Measurements from ENCODE around the gene NLGN1. TPM values are rescaled to one million over a fixed set of nuclear protein-coding genes. Genes with fewer than 3 reads are reported as not detected.

Gene NLGN1
- total and polyA plus RNA-seq, 5 donors from 2014 or later = not detected

DNA sequence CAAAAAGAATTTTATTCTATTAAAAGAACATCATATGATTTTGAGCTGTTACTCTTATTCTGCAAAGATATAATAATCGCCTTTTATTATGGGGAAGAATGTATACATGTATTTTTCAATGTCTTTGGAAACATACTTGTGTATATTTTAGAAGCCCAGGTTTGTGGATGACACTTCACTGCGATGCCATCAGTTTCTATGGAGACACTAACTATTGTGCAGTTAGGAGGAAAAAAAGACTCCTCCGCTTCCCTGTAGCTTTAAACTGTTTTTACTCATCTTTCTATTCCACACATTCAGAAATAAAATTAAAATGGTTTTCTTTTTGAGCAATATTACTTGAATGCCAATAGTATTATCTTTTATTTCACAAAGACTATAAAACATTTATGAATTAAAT is 305.0 kb downstream of the NLGN1 start:
- no peak for DNase-seq
- no peak overlapping the region for H3K4me3 ChIP-seq (ENCODE audit: low read depth, low read length)
- no peaks in the 10 kb centered on the region for H3K4me1 Mint-ChIP-seq
- no peak for ATAC-seq (ENCODE audit: low read depth in 2 of 2)
- no peaks in the 10 kb centered on the region for H3K27me3 ChIP-seq (ENCODE audit: control insufficient read depth, insufficient read depth, low read length)
- no peaks in the 10 kb centered on the region for H3K36me3 ChIP-seq (ENCODE audit: control insufficient read depth, insufficient read depth, low read length)
- H3K27ac ChIP-seq (ENCODE audit: insufficient read depth, low read length, poor library complexity, severe bottlenecking) = no peak overlapping the region
- no peak overlapping the region for H3K27ac Mint-ChIP-seq
- H3K4me1 ChIP-seq (ENCODE audit: control insufficient read depth, insufficient read depth, low read length, poor library complexity, severe bottlenecking) = no peaks in the 10 kb centered on the region
- H3K4me3 Mint-ChIP-seq = no peak overlapping the region
- no peaks in the 10 kb centered on the region for H3K36me3 Mint-ChIP-seq
- peaks cover 6% of the 10 kb centered on the region for H3K27me3 Mint-ChIP-seq
- H3K9me3 Mint-ChIP-seq = peaks cover 0 to 12% (median 3%) of the 10 kb centered on the region in 7 donors
- H3K9me3 ChIP-seq (ENCODE audit: control insufficient read depth in 2 of 2, low read length in 2 of 2) = peaks cover 0 to 5% of the 10 kb centered on the region in 2 experiments

DNA sequence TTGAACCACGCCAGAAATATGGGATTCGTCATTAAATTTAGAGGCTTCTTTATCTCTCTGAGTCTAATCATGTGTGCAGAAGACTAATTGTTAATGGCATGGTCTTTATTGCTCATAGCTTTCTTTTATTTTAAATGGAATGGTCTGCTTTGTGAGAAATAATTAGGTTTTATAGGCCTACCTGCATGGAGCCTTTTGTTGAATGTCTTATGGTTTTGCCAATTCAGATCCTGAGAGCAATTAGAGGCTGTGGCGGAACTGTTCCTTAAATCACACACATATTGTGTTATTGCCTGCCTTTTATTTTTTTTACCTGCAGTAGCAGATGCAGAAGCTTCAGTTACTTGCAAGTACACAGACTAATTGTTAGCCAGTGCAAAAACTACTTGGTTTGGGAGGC is 306.2 kb downstream of the NLGN1 start:
- Histone ChIP-seq H3K36me3 (ENCODE audit: control insufficient read depth, insufficient read depth, low read length) (no peaks in the 10 kb centered on the region), H3K4me1 (ENCODE audit: control insufficient read depth, insufficient read depth, low read length, poor library complexity, severe bottlenecking) (no peaks in the 10 kb centered on the region), H3K27ac (ENCODE audit: insufficient read depth, low read length, poor library complexity, severe bottlenecking) (no peak overlapping the region), H3K4me3 (ENCODE audit: low read depth, low read length) (no peak overlapping the region), H3K27me3 (ENCODE audit: control insufficient read depth, insufficient read depth, low read length) (no peaks in the 10 kb centered on the region), H3K9me3 (ENCODE audit: control insufficient read depth in 2 of 2, low read length in 2 of 2) (peaks cover 0 to 5% of the 10 kb centered on the region in 2 experiments)
- Mint-ChIP-seq H3K27ac (no peak overlapping the region), H3K4me1 (no peaks in the 10 kb centered on the region), H3K9me3 (peaks cover 0 to 12% (median 3%) of the 10 kb centered on the region in 7 donors), H3K27me3 (peaks cover 6% of the 10 kb centered on the region), H3K4me3 (no peak overlapping the region), H3K36me3 (no peaks in the 10 kb centered on the region)
- no peak for DNase-seq
- no peak for ATAC-seq (ENCODE audit: low read depth in 2 of 2)

DNA sequence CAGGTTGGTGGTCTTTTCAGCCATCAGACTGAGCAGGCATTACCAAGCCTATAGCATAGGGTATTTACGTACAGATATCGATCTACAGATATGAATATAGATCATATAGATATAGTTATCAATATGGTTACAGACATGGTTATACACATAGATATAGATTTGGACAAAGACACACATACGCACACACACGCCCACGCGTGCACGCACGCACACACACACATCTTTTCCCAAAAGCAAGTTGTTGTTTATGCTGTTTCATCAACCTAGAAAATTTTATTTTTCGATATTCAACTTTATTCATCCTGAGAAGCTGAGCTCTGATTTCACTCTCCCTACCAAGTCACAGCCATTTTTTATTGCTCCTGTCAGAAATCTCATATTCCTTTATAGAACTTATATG is 309.1 kb downstream of the NLGN1 start:
- Mint-ChIP-seq H3K4me3 (no peak overlapping the region), H3K27me3 (no peaks in the 10 kb centered on the region), H3K27ac (no peak overlapping the region), H3K9me3 (peaks cover 0 to 3% (median 0%) of the 10 kb centered on the region in 7 donors), H3K36me3 (no peaks in the 10 kb centered on the region), H3K4me1 (no peaks in the 10 kb centered on the region)
- ATAC-seq (ENCODE audit: low read depth in 2 of 2) (no peak), DNase-seq (no peak)
- Histone ChIP-seq H3K36me3 (ENCODE audit: control insufficient read depth, insufficient read depth, low read length) (no peaks in the 10 kb centered on the region), H3K27ac (ENCODE audit: insufficient read depth, low read length, poor library complexity, severe bottlenecking) (no peak overlapping the region), H3K27me3 (ENCODE audit: control insufficient read depth, insufficient read depth, low read length) (no peaks in the 10 kb centered on the region), H3K4me3 (ENCODE audit: low read depth, low read length) (no peak overlapping the region), H3K9me3 (ENCODE audit: control insufficient read depth in 2 of 2, low read length in 2 of 2) (peaks cover 0 to 3% of the 10 kb centered on the region in 2 experiments), H3K4me1 (ENCODE audit: control insufficient read depth, insufficient read depth, low read length, poor library complexity, severe bottlenecking) (no peaks in the 10 kb centered on the region)

DNA sequence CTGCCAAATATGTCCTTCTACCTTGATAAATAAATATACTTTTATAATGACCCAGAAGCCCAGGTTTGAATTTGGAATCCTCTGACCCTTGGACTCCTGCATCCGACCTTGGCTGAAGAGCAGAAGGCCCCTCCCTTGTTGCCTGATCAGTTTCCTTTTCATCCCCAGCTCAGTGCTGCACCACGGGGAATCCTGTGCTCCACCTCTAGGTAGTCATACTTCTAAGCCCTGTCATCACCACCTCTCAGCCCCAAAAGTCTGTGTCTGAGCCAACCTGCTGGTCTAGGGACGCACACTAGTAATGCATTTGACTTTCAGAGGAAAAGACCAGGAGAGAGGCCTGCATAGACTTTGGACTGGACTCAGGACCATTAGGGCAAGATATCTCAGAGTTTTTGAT is 310.6 kb downstream of the NLGN1 start:
- no peaks in the 10 kb centered on the region for H3K36me3 ChIP-seq (ENCODE audit: control insufficient read depth, insufficient read depth, low read length)
- Mint-ChIP-seq H3K4me1 (no peaks in the 10 kb centered on the region), H3K9me3 (peaks cover 0 to 3% (median 0%) of the 10 kb centered on the region in 7 donors), H3K27me3 (no peaks in the 10 kb centered on the region), H3K4me3 (no peak overlapping the region), H3K27ac (no peak overlapping the region), H3K36me3 (no peaks in the 10 kb centered on the region)
- H3K27ac ChIP-seq (ENCODE audit: insufficient read depth, low read length, poor library complexity, severe bottlenecking) = no peak overlapping the region
- no peaks in the 10 kb centered on the region for H3K27me3 ChIP-seq (ENCODE audit: control insufficient read depth, insufficient read depth, low read length)
- no peak for ATAC-seq (ENCODE audit: low read depth in 2 of 2)
- H3K4me1 ChIP-seq (ENCODE audit: control insufficient read depth, insufficient read depth, low read length, poor library complexity, severe bottlenecking) = no peaks in the 10 kb centered on the region
- H3K9me3 ChIP-seq (ENCODE audit: control insufficient read depth in 2 of 2, low read length in 2 of 2) = no peaks in the 10 kb centered on the region
- no peak overlapping the region for H3K4me3 ChIP-seq (ENCODE audit: low read depth, low read length)
- DNase-seq = no peak

DNA sequence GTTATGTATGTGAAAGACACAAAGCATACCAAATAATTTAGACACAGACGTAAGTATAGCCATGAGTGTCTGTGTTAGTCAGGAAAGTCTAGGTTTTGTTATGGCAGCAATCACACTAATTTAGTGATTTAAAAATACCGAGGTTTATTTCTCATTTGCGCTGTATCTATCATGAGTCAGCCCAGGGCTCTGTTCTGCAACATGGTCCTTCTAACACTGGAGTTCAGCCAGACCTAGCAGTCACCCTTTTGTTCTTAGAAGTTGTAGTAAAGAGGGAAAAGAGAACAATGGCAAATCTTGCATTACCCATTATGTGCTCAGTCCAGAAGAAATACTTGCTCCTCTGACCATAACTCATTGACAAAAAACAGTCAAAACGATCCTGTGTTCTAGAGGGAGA is 311.5 kb downstream of the NLGN1 start:
- Mint-ChIP-seq H3K27me3 (no peaks in the 10 kb centered on the region), H3K4me3 (no peak overlapping the region), H3K36me3 (no peaks in the 10 kb centered on the region), H3K9me3 (peaks cover 0 to 3% (median 0%) of the 10 kb centered on the region in 7 donors), H3K27ac (no peak overlapping the region), H3K4me1 (no peaks in the 10 kb centered on the region)
- Histone ChIP-seq H3K4me3 (ENCODE audit: low read depth, low read length) (no peak overlapping the region), H3K27me3 (ENCODE audit: control insufficient read depth, insufficient read depth, low read length) (no peaks in the 10 kb centered on the region), H3K27ac (ENCODE audit: insufficient read depth, low read length, poor library complexity, severe bottlenecking) (no peak overlapping the region), H3K9me3 (ENCODE audit: control insufficient read depth in 2 of 2, low read length in 2 of 2) (no peaks in the 10 kb centered on the region), H3K36me3 (ENCODE audit: control insufficient read depth, insufficient read depth, low read length) (no peaks in the 10 kb centered on the region), H3K4me1 (ENCODE audit: control insufficient read depth, insufficient read depth, low read length, poor library complexity, severe bottlenecking) (no peaks in the 10 kb centered on the region)
- no peak for ATAC-seq (ENCODE audit: low read depth in 2 of 2)
- no peak for DNase-seq

DNA sequence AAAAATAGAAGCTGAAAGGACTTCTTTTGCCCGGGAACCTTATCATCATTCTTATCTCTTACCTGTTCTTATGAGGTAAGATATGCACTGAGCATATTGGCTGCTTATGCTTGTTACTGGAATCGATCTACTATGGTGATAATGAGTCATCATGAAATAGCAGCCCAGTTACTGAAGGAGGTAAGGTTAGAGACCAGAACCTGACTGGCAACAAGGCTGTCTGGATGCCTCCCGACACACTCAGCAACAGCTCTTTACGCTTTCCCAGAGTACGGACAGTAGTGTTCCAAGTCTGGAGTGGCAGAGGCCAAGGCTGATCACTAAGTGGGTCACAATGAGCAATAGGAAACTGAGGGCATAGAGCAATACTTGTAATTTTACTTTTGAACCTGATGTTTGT is 314.1 kb downstream of the NLGN1 start:
- H3K27ac Mint-ChIP-seq = no peak overlapping the region
- no peaks in the 10 kb centered on the region for H3K36me3 Mint-ChIP-seq

DNA sequence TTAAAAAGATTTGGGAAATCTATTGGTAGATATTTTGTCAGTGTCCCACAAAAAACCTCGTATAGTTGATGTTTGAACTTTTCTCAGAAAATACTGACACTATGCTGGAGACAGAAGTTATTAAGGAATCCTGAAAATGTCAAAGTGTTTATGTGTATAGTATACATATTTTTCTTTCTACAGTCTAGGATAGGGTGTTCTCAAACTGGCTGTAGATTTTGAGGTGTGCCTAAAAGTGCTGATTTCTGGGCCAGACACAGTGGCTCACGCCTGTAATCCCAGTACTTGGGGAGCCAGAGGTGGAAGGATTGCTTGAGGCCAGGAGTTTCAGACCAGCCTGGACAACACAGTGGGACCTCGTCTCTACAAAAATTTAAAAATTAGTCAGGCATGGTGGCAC is 322.0 kb downstream of the NLGN1 start:
- H3K36me3 Mint-ChIP-seq = no peaks in the 10 kb centered on the region
- no peak overlapping the region for H3K27ac Mint-ChIP-seq
- no peaks in the 10 kb centered on the region for H3K4me1 Mint-ChIP-seq
- Histone ChIP-seq H3K4me1 (ENCODE audit: control insufficient read depth, insufficient read depth, low read length, poor library complexity, severe bottlenecking) (no peaks in the 10 kb centered on the region), H3K4me3 (ENCODE audit: low read depth, low read length) (no peak overlapping the region), H3K27ac (ENCODE audit: insufficient read depth, low read length, poor library complexity, severe bottlenecking) (no peak overlapping the region), H3K9me3 (ENCODE audit: control insufficient read depth in 2 of 2, low read length in 2 of 2) (no peaks in the 10 kb centered on the region), H3K36me3 (ENCODE audit: control insufficient read depth, insufficient read depth, low read length) (no peaks in the 10 kb centered on the region), H3K27me3 (ENCODE audit: control insufficient read depth, insufficient read depth, low read length) (no peaks in the 10 kb centered on the region)
- DNase-seq = no peak
- no peak for ATAC-seq (ENCODE audit: low read depth in 2 of 2)
- no peak overlapping the region for H3K4me3 Mint-ChIP-seq
- peaks cover 0 to 20% (median 6%) of the 10 kb centered on the region in 7 donors for H3K9me3 Mint-ChIP-seq
- no peaks in the 10 kb centered on the region for H3K27me3 Mint-ChIP-seq

More for the DNA sequence above, 314.1 kb downstream of the NLGN1 start:
- Histone ChIP-seq H3K27ac (ENCODE audit: insufficient read depth, low read length, poor library complexity, severe bottlenecking) (no peak overlapping the region), H3K36me3 (ENCODE audit: control insufficient read depth, insufficient read depth, low read length) (no peaks in the 10 kb centered on the region), H3K4me1 (ENCODE audit: control insufficient read depth, insufficient read depth, low read length, poor library complexity, severe bottlenecking) (no peaks in the 10 kb centered on the region), H3K9me3 (ENCODE audit: control insufficient read depth in 2 of 2, low read length in 2 of 2) (no peaks in the 10 kb centered on the region), H3K27me3 (ENCODE audit: control insufficient read depth, insufficient read depth, low read length) (no peaks in the 10 kb centered on the region), H3K4me3 (ENCODE audit: low read depth, low read length) (no peak overlapping the region)
- H3K4me1 Mint-ChIP-seq = no peaks in the 10 kb centered on the region
- H3K4me3 Mint-ChIP-seq = no peak overlapping the region
- no peaks in the 10 kb centered on the region for H3K27me3 Mint-ChIP-seq
- H3K9me3 Mint-ChIP-seq = peaks cover 0 to 8% (median 0%) of the 10 kb centered on the region in 7 donors
- ATAC-seq (ENCODE audit: low read depth in 2 of 2) (no peak), DNase-seq (no peak)

DNA sequence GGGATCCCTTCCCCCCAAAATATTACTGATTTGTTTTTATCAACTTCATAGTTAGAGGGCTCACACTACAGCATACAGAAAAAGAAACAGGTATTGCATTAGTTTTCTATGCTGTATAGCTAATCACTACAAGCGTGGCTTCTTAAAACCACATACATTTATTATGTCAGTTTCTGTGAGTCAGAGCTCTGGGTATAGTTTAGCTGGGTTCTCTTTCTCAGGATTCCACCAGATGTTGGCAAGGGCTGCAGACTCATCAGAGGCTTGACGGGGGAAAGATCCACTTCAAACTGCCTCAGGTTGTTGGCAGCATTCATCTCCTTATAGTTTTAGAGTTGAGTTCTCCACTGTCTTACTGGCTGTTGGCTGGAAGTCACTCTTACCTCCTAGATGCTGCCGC is 328.0 kb downstream of the NLGN1 start:
- no peaks in the 10 kb centered on the region for H3K27me3 ChIP-seq (ENCODE audit: control insufficient read depth, insufficient read depth, low read length)
- Mint-ChIP-seq H3K36me3 (no peaks in the 10 kb centered on the region), H3K4me3 (no peak overlapping the region), H3K9me3 (peaks cover 0 to 13% (median 5%) of the 10 kb centered on the region in 7 donors), H3K4me1 (no peaks in the 10 kb centered on the region), H3K27me3 (no peaks in the 10 kb centered on the region), H3K27ac (no peak overlapping the region)
- no peaks in the 10 kb centered on the region for H3K9me3 ChIP-seq (ENCODE audit: control insufficient read depth in 2 of 2, low read length in 2 of 2)
- DNase-seq (no peak), ATAC-seq (ENCODE audit: low read depth in 2 of 2) (no peak)
- H3K4me1 ChIP-seq (ENCODE audit: control insufficient read depth, insufficient read depth, low read length, poor library complexity, severe bottlenecking) = no peaks in the 10 kb centered on the region
- no peaks in the 10 kb centered on the region for H3K36me3 ChIP-seq (ENCODE audit: control insufficient read depth, insufficient read depth, low read length)
- no peak overlapping the region for H3K4me3 ChIP-seq (ENCODE audit: low read depth, low read length)
- no peak overlapping the region for H3K27ac ChIP-seq (ENCODE audit: insufficient read depth, low read length, poor library complexity, severe bottlenecking)

All from CD4-positive, CD25-positive, alpha-beta regulatory T cell (primary cell).